PC-9 (cell line): ENCODE measurements around the gene RNF44.

Experiments
- CTCF ChIP-seq: fragments of 200-600 bp; sonication (generic); conservative IDR thresholded peaks from 2 replicates; pipeline ENCODE4 v1.6.1; 2017; ENCODE audit warnings: mixed run types, antibody characterized with exemption, mild to moderate bottlenecking, moderate library complexity
- EZH2 ChIP-seq: fragments of 200-600 bp; sonication (generic); IDR thresholded peaks from 2 replicates; pipeline ENCODE4 v1.8.0; 2017; ENCODE audit warnings: antibody characterized with exemption, low read depth

GRCh38 chr5:176581361-176581760, 44.2 kb upstream of the RNF44 start:
- TF ChIP-seq CTCF, result no peak
- TF ChIP-seq EZH2, result no peak
